HL-60/S4 (cell line): Measurements from ENCODE around the gene PLSCR1.

ENCODE experiments used
- in situ Hi-C: fragments of 300-500 bp; cut with MboI; formaldehyde crosslinking; loops from 2 replicates; pipeline ENCODE4 v1.14.3; 2022; ENCODE audit warnings: low sequenced_read_pairs

Gene PLSCR1

GRCh38 chr3:146544002-146544928, at the start of gene PLSCR1:
Gene PLSCR1 (minus strand): TSS chr3:146544607. CDS start chr3:146536552, 8,055 bp downstream.
- in situ Hi-C loops = no loop called here

DNA sequence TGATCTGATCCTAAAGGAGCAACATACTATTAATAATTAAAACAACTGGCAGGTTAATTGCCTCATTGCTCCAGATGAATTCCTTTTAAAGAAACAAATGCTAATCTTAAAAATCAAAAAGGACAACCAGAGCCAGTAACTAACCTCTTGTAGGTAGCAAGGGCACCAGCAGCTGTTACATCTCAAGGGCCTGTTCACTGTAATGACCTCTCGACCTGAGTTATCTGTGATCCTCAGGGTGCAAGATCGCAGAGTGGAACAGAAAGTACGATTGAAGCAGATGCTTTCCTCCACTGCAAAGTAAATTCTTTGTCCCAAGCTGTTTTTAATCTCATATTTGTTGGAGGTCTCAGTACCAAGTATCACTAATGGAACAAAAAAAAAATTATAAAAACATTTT, 49.4 kb upstream of the PLSCR1 start:
- in situ Hi-C loops = loop anchor here (25.0 kb wide), 2 partner anchors 381 to 531 kb away; no protein-coding TSS in a partner anchor

DNA sequence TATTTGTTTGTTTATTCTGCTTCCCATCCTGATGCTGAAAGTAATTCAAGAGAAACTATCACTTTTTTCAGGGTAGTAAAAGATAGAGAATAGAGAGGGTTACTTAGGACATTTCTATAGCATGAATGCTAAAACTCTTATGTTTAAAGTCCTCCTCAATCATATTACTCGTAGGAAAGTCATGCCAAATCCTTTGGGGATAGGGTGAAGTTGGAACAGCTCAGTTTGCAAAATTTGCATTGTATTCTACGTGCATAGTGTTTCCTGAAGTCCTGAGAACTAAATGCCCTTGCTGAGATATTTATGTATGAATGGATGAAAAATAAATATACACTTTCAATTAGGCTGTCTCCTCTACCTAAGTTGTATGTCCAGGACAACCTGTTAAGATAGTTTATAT, 46.1 kb upstream of the PLSCR1 start:
- in situ Hi-C loops = loop anchor here (25.0 kb wide), 2 partner anchors 378 to 528 kb away; no protein-coding TSS in a partner anchor

GRCh38 chr3:146589899-146590508, 45.6 kb upstream of the PLSCR1 start:
- in situ Hi-C loops = loop anchor here (25.0 kb wide), 2 partner anchors 378 to 528 kb away; no protein-coding TSS in a partner anchor

GRCh38 chr3:146585156-146585555, 40.7 kb upstream of the PLSCR1 start:
- in situ Hi-C loops = loop anchor here (25.0 kb wide), 2 partner anchors 373 to 523 kb away; no protein-coding TSS in a partner anchor

- in situ Hi-C loops = loop anchor here (25.0 kb wide), 2 partner anchors 370 to 520 kb away; no protein-coding TSS in a partner anchor
Measured at GRCh38 chr3:146581951-146582467, 37.6 kb upstream of the PLSCR1 start.

DNA sequence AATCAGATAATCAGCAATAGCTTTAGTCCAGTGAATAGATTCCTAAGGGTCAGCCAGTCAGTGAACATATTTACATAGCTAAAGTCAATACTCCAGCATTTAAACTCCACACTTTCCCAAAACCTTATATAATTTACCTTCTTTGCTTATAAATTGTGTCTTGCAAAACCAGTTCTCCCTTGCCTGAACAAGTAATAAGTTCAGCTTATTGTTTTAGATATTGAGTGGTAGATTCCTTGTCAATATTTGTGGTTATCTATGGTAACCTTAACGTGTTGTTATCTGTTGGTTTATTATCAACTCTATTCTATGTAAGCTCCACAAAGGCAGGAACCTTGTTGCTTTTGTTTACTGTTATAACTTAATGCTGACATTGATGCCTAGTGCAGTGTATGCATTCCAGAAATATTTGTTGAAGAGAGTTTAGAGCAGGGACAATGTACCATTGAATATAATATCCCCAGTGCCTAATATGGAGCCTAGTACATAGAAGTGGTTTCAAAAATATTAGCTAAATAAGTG, 36.7 kb upstream of the PLSCR1 start:
- in situ Hi-C loops = loop anchor here (25.0 kb wide), 2 partner anchors 369 to 519 kb away; no protein-coding TSS in a partner anchor

- in situ Hi-C loops = loop anchor here (25.0 kb wide), 2 partner anchors 365 to 515 kb away; no protein-coding TSS in a partner anchor
Measured at GRCh38 chr3:146577662-146578061, 33.3 kb upstream of the PLSCR1 start.

DNA sequence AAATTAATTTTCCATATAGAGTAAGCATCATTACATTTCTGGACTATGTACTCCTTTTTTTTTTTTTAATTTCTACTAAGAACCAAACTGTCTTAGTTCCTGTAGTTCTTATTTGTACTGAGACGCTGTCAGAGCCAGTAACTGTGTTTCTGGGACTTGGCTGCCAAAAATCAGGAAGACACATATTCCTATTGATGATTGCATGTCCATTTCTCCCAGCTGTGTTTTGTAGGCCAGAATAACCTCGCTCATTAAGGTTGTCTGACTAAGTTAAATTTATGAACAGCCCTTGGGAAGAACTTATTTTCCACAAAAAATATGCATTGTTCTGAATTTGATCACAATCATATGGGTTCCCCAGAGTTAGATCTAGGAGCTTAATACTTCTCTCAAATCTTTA, 31.2 kb upstream of the PLSCR1 start:
- in situ Hi-C loops = loop anchor here (25.0 kb wide), 2 partner anchors 363 to 513 kb away; no protein-coding TSS in a partner anchor

GRCh38 chr3:146574173-146574572, 29.8 kb upstream of the PLSCR1 start:
- in situ Hi-C loops = no loop called here

GRCh38 chr3:146569314-146569713, 24.9 kb upstream of the PLSCR1 start:
- in situ Hi-C loops = no loop called here

DNA sequence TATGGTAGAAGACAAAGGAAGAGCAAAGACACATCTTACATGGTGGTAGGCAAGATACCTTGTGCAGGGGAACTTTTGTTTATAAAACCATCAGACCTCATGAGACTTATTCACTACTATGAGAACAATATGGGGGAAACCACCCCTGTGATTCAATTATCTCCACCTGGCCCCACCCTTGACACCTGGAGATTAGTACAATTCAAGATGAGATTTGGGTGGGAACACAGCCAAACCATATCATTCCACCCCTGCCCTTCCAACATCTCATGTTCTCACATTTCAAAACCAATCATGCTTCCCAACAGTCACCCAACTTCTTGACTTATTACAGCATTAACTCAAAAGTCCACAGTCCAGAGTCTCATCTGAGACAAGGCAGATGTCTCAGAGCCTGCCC, 21.7 kb upstream of the PLSCR1 start:
- in situ Hi-C loops = no loop called here

- in situ Hi-C loops = no loop called here
Measured at GRCh38 chr3:146561879-146562278, 17.5 kb upstream of the PLSCR1 start.

DNA sequence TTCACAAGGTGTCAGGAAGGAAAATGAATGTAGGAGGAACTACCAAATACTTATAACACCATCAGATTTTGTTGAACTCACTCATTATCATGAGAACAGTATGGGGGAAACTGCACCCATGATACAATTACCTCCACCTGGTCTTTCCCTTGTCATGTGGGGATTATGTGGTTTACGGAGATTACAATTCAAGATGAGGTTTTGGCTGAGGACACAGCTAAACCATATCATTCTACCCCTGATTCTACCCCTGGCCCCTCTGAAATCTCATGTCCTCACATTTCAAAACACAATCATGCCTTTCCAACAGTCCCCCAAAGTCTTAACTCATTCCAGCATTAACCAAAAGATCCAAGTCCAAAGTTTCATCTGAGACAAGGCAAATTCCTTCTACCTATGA, 17.1 kb upstream of the PLSCR1 start:
- in situ Hi-C loops = no loop called here

- in situ Hi-C loops = no loop called here
Measured at GRCh38 chr3:146560678-146561077, 16.3 kb upstream of the PLSCR1 start.

- in situ Hi-C loops = no loop called here
Measured at GRCh38 chr3:146559388-146559787, 15.0 kb upstream of the PLSCR1 start.

GRCh38 chr3:146558781-146559180, 14.4 kb upstream of the PLSCR1 start:
- in situ Hi-C loops = no loop called here

GRCh38 chr3:146557745-146558144, 13.3 kb upstream of the PLSCR1 start:
- in situ Hi-C loops = no loop called here

DNA sequence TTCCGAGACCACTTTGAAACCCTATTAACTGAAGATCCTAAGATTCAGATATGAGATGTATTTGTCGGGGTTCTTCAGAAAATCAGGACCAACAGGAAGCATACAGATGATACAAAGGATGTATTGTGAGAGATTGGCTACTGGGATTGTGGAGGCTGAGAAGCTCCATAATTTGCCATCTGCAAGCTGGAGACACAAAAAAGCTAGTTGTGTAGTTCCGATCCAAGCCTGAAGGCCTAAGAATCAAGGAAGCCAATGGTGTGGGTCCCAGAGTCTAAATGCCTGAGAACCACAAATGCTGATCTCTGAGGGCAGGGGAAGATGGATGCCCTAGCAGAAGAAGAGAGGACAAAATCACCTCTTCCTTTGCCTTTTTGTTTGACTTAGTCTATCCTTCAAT, 10.9 kb upstream of the PLSCR1 start:
- in situ Hi-C loops = no loop called here

DNA sequence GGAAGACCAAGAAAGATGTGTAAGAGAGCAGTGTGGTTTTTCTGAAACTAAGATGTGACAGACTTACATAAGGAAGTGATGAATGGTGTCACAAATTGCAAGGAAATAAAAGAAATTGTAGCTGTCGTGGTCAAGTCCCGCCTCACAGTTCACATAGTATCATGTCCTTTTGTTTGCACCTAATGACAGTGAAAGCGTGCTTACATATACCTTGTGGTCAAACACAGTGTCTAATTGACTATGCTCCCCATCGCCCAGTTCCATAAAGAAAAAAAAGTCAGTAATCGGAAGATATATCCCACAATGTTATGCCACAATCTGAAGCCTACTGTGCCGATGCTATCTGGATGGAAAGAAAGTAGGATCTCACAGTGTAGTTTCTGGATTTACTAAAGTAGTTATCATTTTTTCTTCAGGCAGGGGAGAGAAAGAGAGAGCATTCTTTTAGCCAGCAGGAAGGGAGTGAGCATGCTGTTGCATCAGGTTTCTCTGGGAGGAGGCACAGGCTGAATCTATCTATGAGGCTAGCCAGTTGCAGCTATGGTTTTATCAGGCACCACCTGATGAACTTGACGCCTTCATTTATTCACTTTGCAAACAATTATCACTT, 9.8 kb upstream of the PLSCR1 start:
- in situ Hi-C loops = no loop called here
